Upper lobe of left lung (tissue), 6 donors: Measurements from ENCODE around the gene UBE2S. TPM values are rescaled to one million over a fixed set of nuclear protein-coding genes. Genes with fewer than 3 reads are reported as not detected.
A peak's percentile ranks its signal among the peaks of the same experiment; 100 is the strongest.
"Not testable (repeated sequence)": the region's sequence is repeated elsewhere in the genome, so short reads cannot be mapped to it uniquely, and the experiment has no call there.

ENCODE experiments used
- ATAC-seq, 2 donors: fragments of 200-7000 bp; cut with Tn5 transposase; one replicate each; pipeline ENCODE4 v1.9.1; 2022; ENCODE audit warnings: mild to moderate bottlenecking in 2 of 2, moderate library complexity in 2 of 2; ENCODE audit not compliant: low FRiP score in 2 of 2
- DNase-seq, 2 donors: peaks; one replicate each; pipeline ENCODE4 v3.0.0-alpha.2; 2019 to 2020
- H3K27ac ChIP-seq, 4 donors: fragments of 200-600 bp; sonication (generic); one replicate each; pipeline ENCODE4 v1.5.1; 2016 to 2019
- H3K27me3 ChIP-seq, 4 donors: fragments of 200-600 bp; sonication (generic); one replicate each; pipeline ENCODE4 v1.5.1; 2017 to 2019
- H3K36me3 ChIP-seq, 4 donors: fragments of 200-600 bp; sonication (generic); one replicate each; pipeline ENCODE4 v1.5.1; 2016 to 2019
- H3K4me1 ChIP-seq, 4 donors: fragments of 200-600 bp; sonication (generic); one replicate each; pipeline ENCODE4 v1.5.1; 2018 to 2019
- H3K4me3 ChIP-seq, 4 donors: fragments of 200-600 bp; sonication (generic); one replicate each; pipeline ENCODE4 v1.5.1; 2017 to 2019; ENCODE audit warnings: mild to moderate bottlenecking in 2 of 4, moderate library complexity in 1 of 4
- H3K9me3 ChIP-seq, 4 donors: fragments of 200-600 bp; sonication (generic); one replicate each; pipeline ENCODE4 v1.5.1; 2018 to 2019
- CTCF ChIP-seq, 6 experiments: fragments of 450-650 bp in 4 of 6; fragments of 200-600 bp in 2 of 6; sonication (generic) in 2 of 6; IDR thresholded peaks; one replicate each; pipeline ENCODE4 v1.5.1; 2016 to 2019; ENCODE audit warnings: antibody characterized with exemption in 6 of 6
- EP300 ChIP-seq, 4 donors: sonication (generic); formaldehyde crosslinking; IDR thresholded peaks; one replicate each; pipeline ENCODE4 v1.5.1; 2017; ENCODE audit warnings: antibody characterized with exemption in 4 of 4, control low read depth in 2 of 4
- POLR2A ChIP-seq, 4 donors: fragments of 450-650 bp; IDR thresholded peaks; one replicate each; pipeline ENCODE4 v1.5.1; 2016 to 2017; ENCODE audit warnings: antibody characterized with exemption in 4 of 4, mild to moderate bottlenecking in 2 of 4
- POLR2AphosphoS5 ChIP-seq, 2 donors: sonication (generic); formaldehyde crosslinking; IDR thresholded peaks; one replicate each; pipeline ENCODE4 v1.5.1; 2017; ENCODE audit warnings: antibody characterized with exemption in 2 of 2
- WGBS, 2 donors: methylation state at CpG; one replicate each; pipeline ENCODE4 v1.1.5; 2017 to 2018; 5-methylcytosine and 5-hydroxymethylcytosine counted together
- total RNA-seq, 6 donors: library from RNA; depleted of rRNA in 4 of 6; stranded (reverse); fragments of >200 nt in 4 of 6; gene quantifications; one replicate each; pipeline versions ENCODE4 v1.1.0 to v1.2.1, GENCODE V29; 2016 to 2021
- donor health status: DM: no; HTN: no; CAD: no; lungs with moderate emphysema.
- donor health status: DM: no; HTN: yes; CAD: no; lungs with severe emphysema.

Gene UBE2S
- 10 to 100 TPM in 5 of 6 donors, 1 to 10 TPM in 1; 6.5 to 31.6 (median 19.0) TPM for total RNA-seq

DNA sequence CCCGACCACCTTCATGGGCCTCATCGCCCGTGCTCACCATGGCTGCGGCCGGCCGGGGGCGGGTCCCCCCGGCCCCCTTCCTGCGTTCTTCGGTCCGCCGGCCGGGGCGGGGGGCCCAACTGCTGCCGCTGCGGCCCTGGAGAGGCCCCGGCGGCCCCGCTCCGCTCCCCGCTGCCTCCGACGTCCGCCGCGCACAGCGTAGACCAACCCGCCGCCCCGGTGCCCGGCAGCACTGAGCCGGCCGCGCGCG, at the start of gene UBE2S:
TSS of gene UBE2S (minus strand) at position 239 of the 250 bp plus-strand sequence. CDS start at position 40, 199 bp downstream.
- Histone ChIP-seq H3K27ac (peak within 1 kb of the TSS; percentile 97 to 100 (median 98)), H3K4me3 (peak within 1 kb of the TSS; percentile 81 to 94 (median 92)), H3K36me3 (peaks cover 0 to 32% (median 19%) of the 10 kb centered on the region in 4 donors), H3K4me1 (peaks cover 18 to 26% (median 19%) of the 10 kb centered on the region in 4 donors)
- DNase-seq, ATAC-seq, H3K27me3 ChIP-seq, H3K9me3 ChIP-seq: not testable (repeated sequence)
- peak in 3 of 4 donors; percentile 98 to 99 (median 98) for TF ChIP-seq POLR2A (IDR thresholded peaks at IDR 0.05)
- peak in 2 of 6 experiments; percentile 21 to 31 for TF ChIP-seq CTCF (IDR thresholded peaks at IDR 0.05)
- peak; percentile 96 to 100 for TF ChIP-seq POLR2AphosphoS5 (IDR thresholded peaks at IDR 0.05)
- TF ChIP-seq EP300 (IDR thresholded peaks at IDR 0.05) = peak in 1 of 4 donors; percentile 65
- WGBS, 2 donors = 2 to 5% methylated on average over 4 to 13 of the region's 36 CpGs

GRCh38 chr19:55456347-55456746, 48.8 kb upstream of the UBE2S start:
- H3K27ac ChIP-seq = no peak overlapping the region
- H3K27me3 ChIP-seq = peaks cover 4 to 17% (median 12%) of the 10 kb centered on the region in 4 donors
- peaks cover 0 to 20% (median 9%) of the 10 kb centered on the region in 4 donors for H3K36me3 ChIP-seq
- no peak overlapping the region for H3K4me3 ChIP-seq
- TF ChIP-seq POLR2A (IDR thresholded peaks at IDR 0.05) (no peak), POLR2AphosphoS5 (IDR thresholded peaks at IDR 0.05) (no peak), EP300 (IDR thresholded peaks at IDR 0.05) (no peak), CTCF (IDR thresholded peaks at IDR 0.05) (no peak)
- WGBS, 2 donors = 90 to 91% methylated on average over 4 to 14 of the region's 14 CpGs
- no peaks in the 10 kb centered on the region for H3K9me3 ChIP-seq
- ATAC-seq (no peak), DNase-seq (no peak)
- H3K4me1 ChIP-seq = peaks cover 28 to 40% (median 32%) of the 10 kb centered on the region in 4 donors

DNA sequence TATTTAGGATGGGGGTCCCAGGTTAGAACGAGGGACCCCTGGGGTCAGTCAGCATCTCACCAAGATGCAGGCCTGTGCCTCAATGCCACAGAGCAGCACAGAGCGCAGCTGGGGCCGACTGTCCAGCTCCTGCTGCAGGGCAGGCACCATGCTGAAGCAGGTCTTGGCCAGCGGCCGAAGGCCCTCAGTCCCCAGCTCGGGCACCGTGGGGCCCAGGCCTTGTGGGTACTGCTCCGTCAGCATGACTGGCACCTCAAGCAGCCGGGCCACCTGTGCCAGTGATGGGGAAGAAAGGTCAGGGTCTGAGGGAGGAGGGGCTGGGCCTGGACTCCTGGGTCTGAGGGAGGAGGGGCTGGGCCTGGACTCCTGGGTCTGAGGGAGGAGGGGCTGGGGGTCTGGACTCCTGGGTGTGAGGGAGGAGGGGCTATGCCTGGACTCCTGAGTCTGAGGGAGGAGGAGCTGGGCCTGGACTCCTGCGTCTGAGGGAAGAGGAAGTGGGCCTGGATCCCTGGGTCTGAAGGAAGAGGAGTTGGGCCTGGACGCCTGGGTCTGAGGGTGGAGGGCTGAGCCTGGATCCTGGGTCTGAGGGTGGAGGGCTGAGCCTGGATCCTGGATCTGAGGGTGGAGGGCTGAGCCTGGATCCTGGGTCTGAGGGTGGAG, 48.1 kb upstream of the UBE2S start:
- Histone ChIP-seq H3K4me1 (peaks cover 26 to 37% (median 32%) of the 10 kb centered on the region in 4 donors), H3K27ac (no peak overlapping the region), H3K4me3 (no peak overlapping the region), H3K9me3 (no peaks in the 10 kb centered on the region), H3K36me3 (peaks cover 0 to 20% (median 9%) of the 10 kb centered on the region in 4 donors), H3K27me3 (peaks cover 7 to 22% (median 16%) of the 10 kb centered on the region in 4 donors)
- ATAC-seq = peak in 1 of 2 donors; percentile 11
- DNase-seq = no peak
- 83 to 94% methylated on average over 1 to 11 of the region's 11 CpGs for WGBS, 2 donors
- TF ChIP-seq CTCF (IDR thresholded peaks at IDR 0.05) = no peak
- no peak for TF ChIP-seq POLR2A (IDR thresholded peaks at IDR 0.05)
- no peak for TF ChIP-seq EP300 (IDR thresholded peaks at IDR 0.05)
- no peak for TF ChIP-seq POLR2AphosphoS5 (IDR thresholded peaks at IDR 0.05)

DNA sequence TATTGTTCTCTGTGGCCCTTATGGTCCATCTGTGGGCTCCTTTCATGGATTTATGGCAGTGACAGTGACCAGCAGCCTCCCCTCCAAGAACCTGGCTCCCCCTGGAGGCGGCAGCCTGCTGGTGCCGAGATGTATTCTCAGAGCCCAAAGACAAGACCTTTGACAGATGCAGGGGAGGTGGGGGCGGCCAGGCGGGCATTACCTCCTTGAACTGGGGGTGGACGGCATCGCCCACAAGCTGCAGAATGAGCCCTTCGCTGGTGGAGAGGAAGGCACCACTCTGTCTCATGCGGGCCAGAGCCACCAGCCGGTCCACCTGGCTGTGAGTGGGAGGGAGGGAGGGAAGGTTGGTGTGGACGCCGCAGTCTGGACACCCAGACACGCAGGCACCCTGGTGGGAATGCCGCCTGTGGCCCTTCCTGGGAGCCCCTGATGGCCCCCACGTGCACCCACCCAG, 47.2 kb upstream of the UBE2S start:
- Histone ChIP-seq H3K27me3 (peaks cover 7 to 23% (median 16%) of the 10 kb centered on the region in 4 donors), H3K4me3 (no peak overlapping the region), H3K4me1 (peaks cover 19 to 28% (median 24%) of the 10 kb centered on the region in 4 donors), H3K9me3 (no peaks in the 10 kb centered on the region), H3K27ac (no peak overlapping the region), H3K36me3 (peaks cover 0 to 20% (median 9%) of the 10 kb centered on the region in 4 donors)
- ATAC-seq = peak in 1 of 2 donors; percentile 16
- DNase-seq = no peak
- 76 to 91% methylated on average over 7 to 12 of the region's 14 CpGs for WGBS, 2 donors
- TF ChIP-seq CTCF (IDR thresholded peaks at IDR 0.05) (peak in 5 of 6 experiments; percentile 27 to 52 (median 30)), POLR2AphosphoS5 (IDR thresholded peaks at IDR 0.05) (no peak)
